GM23248 (cell line): Measurements from ENCODE around the gene VWA8.

ENCODE experiments used
- EZH2 ChIP-seq: fragments of 200-600 bp; sonication (generic); IDR thresholded peaks from 2 replicates; pipeline ENCODE4 v1.6.1; 2018; ENCODE audit warnings: antibody characterized with exemption, mild to moderate bottlenecking; ENCODE audit not compliant: insufficient read depth, poor library complexity, severe bottlenecking
- EZH2phosphoT487 ChIP-seq: fragments of 200-600 bp; sonication (generic); IDR thresholded peaks from 2 replicates; pipeline ENCODE4 v1.6.1; 2018; ENCODE audit warnings: antibody characterized with exemption, moderate library complexity, mild to moderate bottlenecking, low read depth; ENCODE audit not compliant: insufficient read depth

GRCh38 chr13:41833831-41834230 is 127.1 kb downstream of the VWA8 start:
- no peak for TF ChIP-seq EZH2
- no peak for TF ChIP-seq EZH2phosphoT487
